ENCODE measurements around the gene GRIPAP1.
A peak's percentile ranks its signal among the peaks of the same experiment; 100 is the strongest.

Gene GRIPAP1

DNA sequence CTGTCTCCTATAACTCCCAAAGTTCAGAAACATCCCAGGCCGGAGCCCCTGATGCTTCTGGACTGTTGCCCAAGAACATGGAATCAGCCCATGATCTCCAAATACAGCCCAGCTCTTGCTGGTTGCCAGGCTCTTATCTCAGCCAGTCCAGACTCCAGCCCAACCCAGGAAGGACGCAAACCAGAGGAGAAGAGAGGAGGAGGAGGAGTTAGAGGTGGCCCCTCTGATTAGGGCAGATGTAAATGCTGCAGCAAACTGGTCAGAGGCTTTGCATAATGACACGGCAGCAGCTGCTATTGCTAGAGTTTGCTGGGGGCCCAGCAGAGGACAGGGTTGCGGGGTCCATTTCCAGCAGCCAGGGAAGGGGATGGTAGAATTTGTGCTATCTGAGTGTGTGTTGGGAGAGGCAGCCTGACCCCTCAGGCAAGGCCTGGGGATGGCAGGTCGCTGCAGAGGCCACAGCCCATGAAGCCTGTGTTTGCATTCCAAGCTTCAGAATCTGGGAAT, 40.4 kb downstream of the GRIPAP1 start:
- no peak for DNase-seq (ENCODE audit: low read depth in 2 of 2, low spot score in 1 of 2)

GRCh38 chrX:48960291-48960690, 41.8 kb downstream of the GRIPAP1 start:
- no peak for DNase-seq (ENCODE audit: low read depth in 2 of 2, low spot score in 1 of 2)

GRCh38 chrX:48958635-48959094, 43.4 kb downstream of the GRIPAP1 start:
- no peak for DNase-seq (ENCODE audit: low read depth in 2 of 2, low spot score in 1 of 2)

DNA sequence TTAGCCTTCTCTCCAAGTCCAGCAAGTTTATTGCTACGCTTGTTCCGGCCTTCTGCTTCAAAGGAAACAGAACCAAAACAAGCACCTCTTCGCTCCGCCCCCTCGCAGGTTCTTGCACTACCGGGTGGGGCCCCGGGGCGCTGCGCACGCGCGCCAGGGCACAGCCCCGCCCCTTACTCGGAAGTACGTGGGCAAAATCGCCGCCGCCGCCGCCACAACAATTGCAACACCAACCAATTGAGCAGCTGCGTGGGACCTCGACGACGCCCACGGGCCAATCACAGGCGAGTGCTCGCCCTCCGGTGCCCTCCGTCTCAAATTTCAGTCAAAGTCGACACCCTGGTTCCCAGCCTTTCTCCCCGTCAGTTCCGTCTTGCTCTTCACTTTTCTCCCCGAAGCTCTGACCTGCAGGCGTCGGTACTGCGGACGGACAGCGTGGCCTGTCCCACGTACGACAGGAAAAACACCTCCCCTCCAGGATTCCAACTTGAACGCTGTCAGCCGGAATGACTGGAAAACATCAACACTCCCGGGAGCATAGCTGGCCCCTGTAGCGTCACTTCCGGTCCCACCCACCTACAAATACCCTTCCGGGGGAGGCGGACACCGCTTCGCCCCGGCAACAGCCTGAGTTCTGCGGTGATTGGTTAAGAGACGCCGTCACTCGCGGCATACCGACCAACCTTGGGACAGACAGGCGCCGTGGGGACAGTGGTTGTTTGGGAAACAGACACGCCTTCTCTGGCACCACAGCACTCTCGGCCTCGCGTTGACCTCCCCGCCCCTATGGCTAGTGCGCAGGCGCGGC, 44.0 kb downstream of the GRIPAP1 start:
- peak; percentile 70 to 85 for DNase-seq (ENCODE audit: low read depth in 2 of 2, low spot score in 1 of 2)

- peak; percentile 54 to 61 for DNase-seq (ENCODE audit: low read depth in 2 of 2, low spot score in 1 of 2)
Observed at GRCh38 chrX:48957477-48957826, 44.6 kb downstream of the GRIPAP1 start, which contains the start of gene OTUD5. Gene OTUD5, minus strand, starts transcription at chrX:48957607. Its CDS starts 37 bp downstream, at chrX:48957570.

DNA sequence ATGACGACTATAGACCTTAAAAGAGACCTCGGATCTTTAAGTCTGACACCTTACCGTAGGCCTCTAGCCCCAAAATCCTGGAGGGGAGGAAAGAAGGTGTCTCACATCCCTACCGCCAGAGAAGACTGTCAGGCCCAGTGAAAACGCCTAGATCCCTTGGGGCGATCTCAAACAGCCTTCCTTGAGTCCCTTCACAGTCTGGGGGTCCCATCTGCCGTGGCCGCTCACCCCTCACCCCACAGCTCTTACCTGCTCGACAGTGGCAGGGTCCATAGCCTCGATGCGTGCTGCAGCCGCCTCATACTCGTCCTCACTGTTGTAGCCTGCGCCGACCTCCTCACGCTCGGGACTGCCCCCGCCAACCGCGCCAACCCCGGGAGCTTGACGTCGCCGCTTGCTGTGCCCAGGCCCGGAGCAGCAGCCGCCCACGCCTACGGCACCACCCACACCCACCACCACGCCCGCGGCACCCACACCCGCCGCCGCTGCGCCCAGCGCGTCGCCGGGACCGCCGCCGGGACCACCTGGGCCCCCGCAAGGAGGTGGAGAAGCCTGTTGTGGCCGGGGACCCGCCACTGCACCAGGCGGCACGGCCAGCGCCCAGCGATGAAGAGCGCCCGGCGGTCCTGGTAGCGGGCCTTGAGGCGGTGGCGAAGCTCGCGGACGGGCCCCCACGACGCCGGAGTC, 45.2 kb downstream of the GRIPAP1 start:
- DNase-seq (ENCODE audit: low read depth in 2 of 2, low spot score in 1 of 2), result no peak

GRCh38 chrX:48948589-48948988, 53.5 kb downstream of the GRIPAP1 start:
- no peak for DNase-seq (ENCODE audit: low read depth in 2 of 2, low spot score in 1 of 2)

DNA sequence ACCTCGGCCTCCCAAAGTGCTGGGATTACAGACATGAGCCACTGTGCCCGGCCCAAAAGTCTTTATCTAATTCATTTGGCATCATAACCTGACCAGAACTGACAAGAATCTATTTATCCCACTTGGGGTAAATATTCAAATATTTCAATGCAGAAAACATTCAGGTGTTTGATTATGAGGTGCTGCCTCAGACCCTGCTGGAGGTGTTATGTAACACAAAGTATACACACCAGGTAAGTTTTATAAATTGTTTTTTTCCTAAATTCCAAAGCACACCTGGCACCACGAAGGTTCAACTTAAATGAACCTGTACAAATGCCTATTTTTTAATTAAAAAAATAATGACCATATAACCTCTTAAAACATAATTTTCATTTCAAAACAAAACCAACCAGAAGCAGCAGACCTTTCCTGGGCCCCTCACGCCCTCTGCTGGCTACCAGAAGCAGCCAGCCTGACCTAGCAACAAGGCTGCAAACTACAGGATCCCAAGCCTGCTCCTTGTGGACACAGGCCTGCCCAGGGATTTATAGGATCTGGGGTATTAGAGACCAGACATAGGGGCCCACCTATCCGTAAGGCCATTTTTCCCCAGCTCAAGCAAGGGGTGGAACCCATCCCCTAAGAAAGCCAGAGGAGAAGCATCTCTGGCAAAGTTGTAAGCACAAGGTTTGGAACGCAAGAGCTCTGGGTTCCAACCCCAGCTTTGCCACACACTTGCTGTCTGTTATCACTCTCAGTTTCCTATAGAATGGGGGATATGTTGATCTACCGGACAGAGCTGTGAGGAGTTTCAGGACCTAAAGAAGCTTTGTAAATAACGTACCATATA, 56.3 kb downstream of the GRIPAP1 start:
- no peak for DNase-seq (ENCODE audit: low read depth in 2 of 2, low spot score in 1 of 2)

DNA sequence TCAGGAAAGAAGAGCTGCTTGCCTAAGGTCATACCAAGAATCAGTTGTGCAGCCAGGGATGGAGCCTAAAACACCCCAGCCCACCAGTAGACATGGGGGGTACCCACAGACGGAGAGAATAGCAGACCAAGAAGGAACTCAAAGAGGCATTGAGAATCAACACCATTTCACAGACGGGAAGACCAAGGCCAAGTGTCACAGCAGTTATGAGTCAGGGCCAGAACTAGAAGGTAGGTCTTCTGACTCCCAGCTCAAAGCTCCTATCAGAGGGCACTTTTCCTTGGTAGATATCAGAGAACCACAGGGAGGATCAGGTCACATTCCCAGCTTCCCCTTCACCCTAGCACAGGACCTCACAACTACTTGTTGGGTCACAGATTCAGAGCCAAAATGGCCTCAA, 59.2 kb downstream of the GRIPAP1 start:
- DNase-seq (ENCODE audit: low read depth in 2 of 2, low spot score in 1 of 2), result no peak

GRCh38 chrX:48940404-48940955, 61.6 kb downstream of the GRIPAP1 start:
- DNase-seq (ENCODE audit: low read depth in 2 of 2, low spot score in 1 of 2), result no peak

- no peak for DNase-seq (ENCODE audit: low read depth in 2 of 2, low spot score in 1 of 2)
Observed at GRCh38 chrX:48939524-48940228, 62.4 kb downstream of the GRIPAP1 start.

- DNase-seq (ENCODE audit: low read depth in 2 of 2, low spot score in 1 of 2), result no peak
Observed at GRCh38 chrX:48938721-48939425, 63.2 kb downstream of the GRIPAP1 start.

DNA sequence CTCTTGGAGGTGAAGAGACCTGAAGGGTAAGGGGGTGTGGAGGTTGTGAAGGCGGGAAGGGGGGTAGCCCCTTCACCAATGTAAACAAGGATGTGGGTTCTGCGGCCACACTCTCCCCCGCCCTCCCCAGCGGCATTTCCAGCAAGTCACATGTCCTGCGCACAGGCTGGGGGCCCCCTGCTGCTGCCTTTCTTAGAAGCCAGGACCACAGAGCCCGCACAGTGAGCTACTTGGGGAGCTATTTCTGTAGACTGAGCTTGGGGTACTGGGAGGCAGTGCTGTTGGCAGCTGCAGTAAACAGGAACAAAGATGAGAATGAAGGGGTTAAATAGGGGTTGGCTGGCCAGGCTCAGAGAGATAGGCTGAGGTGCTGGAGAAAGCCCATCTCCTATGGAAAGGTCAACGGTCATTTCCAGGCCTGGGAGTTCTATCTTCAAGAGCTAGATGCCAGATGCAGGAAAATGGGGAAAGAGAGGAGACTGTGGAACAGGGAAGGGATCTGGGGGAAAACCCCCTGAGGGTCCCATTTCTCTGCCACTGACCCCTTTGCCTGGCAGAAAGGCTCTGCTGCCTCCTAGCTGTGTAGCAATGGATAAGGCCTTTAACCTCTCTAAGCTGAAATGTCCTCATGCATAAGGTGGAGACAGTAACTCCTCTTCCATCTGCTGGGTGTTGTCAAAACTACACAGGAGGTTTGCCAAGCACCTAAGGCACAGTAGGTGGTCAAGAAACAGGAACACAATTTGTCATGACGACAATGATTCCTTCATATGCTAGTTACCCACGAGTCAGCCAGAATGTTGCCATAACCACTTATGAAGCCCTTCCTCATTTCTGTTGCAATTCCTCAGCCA, 64.8 kb downstream of the GRIPAP1 start:
- DNase-seq (ENCODE audit: low read depth in 2 of 2, low spot score in 1 of 2), result peak; percentile 75 to 78

DNA sequence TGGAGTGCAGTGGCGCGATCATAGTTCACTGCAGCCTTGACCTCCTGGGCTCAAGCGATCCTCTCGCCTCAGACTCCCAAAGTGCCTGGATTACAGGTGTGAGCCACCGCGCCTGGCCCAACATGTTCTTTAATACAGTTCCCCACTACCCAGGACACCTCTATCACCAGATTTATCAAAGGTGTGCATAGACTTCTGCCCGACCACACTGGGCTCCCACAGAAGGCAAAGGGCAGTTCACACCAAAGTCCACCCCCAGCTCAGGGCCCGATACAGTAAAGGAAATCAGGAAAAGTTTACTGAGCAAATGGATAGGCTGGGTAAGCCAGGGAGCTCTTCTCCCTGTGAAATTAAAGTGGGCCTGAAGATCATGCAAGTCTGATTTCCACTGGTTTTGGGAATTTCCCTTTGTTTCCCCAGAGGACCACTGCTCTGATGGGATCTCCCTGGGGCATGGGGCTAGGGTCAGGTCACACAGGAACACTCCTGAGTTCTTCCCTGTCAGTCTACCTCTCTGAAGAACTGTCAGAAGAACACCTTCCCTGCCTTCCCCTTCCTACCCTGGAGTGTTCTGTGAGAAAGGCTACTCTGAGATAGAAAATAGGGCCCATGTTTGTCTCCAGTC, 65.5 kb downstream of the GRIPAP1 start:
- DNase-seq (ENCODE audit: low read depth in 2 of 2, low spot score in 1 of 2), result no peak

DNA sequence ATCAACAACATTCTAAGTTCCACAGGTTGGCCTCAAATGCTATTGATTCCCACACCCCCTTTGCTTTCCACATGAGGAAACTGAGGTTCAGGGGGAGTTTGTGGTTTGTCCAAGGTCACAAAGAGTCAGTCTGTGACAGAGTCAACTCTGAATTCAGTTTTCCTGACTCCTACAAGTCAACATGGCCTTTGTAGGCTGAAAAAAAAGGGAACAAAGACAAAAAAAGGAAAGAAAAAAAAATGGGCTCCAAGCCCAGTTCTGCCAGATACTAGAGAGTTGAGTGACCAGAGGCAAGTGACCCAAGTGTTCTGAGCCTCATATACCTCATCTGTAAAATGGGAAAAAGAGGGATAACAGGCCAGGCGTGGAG, 66.8 kb downstream of the GRIPAP1 start:
- DNase-seq (ENCODE audit: low read depth in 2 of 2, low spot score in 1 of 2), result no peak

GRCh38 chrX:48934581-48935300, 67.3 kb downstream of the GRIPAP1 start:
- DNase-seq (ENCODE audit: low read depth in 2 of 2, low spot score in 1 of 2), result no peak

GRCh38 chrX:48933757-48934156, 68.3 kb downstream of the GRIPAP1 start:
- no peak for DNase-seq (ENCODE audit: low read depth in 2 of 2, low spot score in 1 of 2)
